ENCODE results near the gene TFF3. TPM values are rescaled to one million over a fixed set of nuclear protein-coding genes. Genes with fewer than 3 reads are reported as not detected.

TFF3 gene, protein sequence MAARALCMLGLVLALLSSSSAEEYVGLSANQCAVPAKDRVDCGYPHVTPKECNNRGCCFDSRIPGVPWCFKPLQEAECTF
- total RNA-seq: not detected

DNA sequence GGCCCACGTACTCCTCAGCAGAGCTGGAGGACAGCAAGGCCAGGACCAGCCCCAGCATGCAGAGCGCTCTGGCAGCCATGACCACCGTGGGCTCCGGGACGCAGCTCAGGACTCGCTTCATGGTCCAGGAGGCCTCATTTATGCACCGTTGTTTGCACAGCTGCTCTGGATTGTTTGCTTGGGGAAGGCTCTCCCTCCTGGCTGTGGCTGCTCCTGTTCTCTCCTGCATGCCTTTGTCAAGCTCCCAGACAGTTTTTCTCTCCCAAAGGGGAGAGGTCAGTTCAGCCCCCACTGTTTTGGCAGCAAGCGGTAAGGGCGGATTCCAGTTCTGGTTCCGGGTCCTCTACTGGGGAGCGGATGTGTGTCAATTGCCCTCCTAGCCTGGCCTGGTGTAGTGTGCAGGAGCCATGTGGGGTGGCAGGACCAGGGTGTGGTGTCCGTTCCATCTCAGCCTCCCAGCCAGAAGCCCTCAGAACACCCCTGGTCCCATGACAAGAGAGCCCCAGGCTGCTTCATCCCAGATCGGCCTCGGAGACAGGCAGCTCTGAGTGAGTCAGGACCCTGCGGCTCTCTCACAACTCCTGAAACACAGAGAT, at the start of gene TFF3:
Gene TFF3, minus strand, starts transcription at position 114 of the 596 bp plus-strand sequence. Its CDS starts 35 bp downstream, at position 79.
- DNase-seq: no peak

DNA sequence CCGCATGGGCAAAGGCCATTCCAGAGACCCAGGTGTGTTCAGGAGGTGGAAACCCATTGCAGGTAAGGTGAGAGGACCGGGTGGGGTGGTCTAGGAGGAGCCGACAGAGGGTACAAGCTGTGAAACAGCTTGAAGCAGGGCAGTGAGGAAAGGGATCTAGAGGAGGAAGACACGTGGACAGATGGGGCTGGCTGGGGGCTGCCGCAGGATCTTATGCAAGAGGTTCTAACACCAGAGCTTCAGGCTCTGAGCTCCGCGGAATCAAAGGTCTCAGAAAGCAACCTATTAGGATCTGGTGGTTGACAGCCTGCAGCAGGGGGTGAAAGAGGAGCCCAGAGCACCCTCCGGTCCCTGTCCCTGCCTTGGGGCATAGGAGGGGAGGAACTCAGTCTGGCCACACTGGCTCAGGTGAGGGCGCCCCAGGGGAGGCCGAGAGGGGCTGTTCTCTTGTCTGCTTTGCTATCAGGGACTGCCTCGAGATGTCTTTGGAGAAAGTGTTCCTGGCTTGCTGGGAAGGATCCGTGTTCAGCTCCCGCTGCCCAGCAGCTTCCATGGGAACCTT, 49.2 kb upstream of the TFF3 start:
- no peak for DNase-seq

DNA sequence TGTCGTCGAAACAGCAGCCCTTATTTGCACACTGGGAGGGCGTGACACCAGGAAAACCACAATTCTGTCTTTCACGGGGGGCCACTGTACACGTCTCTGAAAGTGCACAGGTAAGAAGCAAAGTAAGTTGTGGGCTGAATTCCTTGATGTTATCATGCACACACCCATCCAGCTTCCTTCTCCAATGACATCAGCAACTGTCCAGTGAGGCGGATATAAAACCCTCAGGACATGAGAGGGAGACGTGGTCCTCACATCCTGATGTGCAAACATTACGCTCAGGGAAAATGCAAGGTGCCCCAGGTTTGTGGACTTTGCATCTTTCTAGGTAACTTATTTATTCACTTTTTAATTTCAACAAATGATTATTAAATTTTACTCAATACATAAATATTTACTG, 48.1 kb upstream of the TFF3 start:
- no peak for DNase-seq

DNA sequence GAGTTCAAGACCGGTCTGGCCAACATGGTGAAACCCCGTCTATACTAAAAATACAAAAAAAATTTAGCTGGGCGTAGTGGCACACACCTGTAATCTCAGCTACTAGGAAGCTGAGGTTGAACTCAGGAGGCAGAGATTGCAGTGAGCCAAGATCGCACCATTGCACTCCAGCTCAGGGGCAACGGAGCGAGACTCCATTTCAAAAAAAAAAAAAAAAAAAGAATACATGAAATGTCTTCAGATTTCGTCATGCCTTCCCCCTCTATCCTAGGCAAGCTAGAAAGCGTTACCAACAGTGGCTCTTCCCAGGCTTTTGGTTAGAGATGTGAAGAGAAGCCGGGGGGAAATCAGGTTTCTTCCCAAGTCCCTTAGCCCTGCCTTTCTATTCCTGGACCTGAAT, 47.5 kb upstream of the TFF3 start:
- no peak for DNase-seq

DNA sequence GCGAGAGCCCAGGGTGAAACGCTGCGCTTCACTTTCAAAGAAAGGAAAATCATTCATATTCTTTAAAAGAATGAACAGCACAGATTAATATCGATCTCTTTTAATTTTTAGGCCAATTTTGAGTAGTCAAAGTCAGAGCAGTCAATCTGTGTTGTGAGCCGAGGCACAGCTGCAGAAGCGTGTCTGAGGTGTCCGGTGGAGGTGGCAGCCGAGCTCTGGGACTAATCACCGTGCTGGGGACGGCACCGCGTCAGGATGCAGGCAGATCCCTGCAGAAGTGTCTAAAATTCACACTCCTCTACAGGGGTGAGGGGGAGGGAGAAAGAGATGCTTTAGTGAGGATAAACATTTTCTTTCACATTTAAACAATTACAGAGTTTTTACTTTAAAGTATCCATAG, 47.0 kb upstream of the TFF3 start:
- no peak for DNase-seq

DNA sequence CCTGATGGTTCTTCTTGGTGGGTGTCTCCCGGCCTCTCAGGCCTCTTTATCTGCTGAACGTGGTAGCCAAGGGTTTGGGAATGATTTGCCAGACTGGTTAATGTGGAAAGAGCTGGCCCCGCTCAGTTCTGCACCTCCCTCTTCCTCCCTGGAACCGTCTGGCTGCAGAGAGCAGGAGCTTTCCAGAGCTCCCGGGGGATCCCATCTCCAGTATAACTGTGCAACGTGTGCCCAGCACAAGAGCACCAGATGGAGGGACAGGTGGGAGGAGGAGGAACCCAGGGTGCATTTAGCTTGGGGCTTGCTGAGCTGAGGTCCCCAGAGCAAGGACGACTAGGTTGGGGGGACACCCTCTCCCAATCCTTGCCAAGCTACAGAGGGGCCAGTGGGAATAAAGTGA, 46.1 kb upstream of the TFF3 start:
- no peak for DNase-seq

DNA sequence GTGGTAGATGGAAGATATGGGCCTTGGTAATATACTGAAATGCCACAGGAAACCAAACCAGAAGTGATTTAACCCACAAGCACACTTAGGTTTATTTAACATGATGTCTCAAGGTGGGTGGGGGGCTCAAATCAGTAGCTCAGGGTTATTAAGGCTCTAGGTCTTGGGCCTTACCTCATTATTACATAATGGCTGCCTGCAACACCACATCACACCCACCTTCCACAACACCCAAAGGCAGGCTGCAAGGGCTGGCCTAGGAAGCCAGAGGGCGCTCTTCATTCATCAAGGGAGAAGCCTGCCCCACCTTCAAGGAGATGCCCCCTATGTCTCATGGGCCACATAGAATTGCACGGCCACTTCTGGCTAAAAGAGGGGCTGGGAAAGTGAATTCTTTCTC, 45.1 kb upstream of the TFF3 start:
- no peak for DNase-seq

DNA sequence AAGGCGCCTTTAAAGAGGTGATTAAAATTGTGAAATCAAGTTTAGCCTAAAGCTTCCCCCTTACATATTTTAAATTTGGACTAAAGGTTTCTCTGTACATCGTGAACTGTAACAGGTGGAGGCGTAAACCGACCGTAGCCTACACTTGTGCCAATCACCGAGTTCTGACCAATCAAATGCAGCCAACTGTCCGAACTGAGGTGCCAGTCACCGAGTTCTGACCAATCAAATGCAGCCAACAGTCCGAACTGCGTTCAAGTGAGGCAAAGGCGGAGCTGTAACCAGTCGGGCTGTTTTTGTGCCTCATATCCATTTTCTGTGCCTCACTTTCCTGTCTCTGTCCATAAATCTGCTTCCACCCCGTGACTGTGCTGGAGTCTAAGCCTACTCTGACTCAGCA, 43.7 kb upstream of the TFF3 start:
- no peak for DNase-seq

DNA sequence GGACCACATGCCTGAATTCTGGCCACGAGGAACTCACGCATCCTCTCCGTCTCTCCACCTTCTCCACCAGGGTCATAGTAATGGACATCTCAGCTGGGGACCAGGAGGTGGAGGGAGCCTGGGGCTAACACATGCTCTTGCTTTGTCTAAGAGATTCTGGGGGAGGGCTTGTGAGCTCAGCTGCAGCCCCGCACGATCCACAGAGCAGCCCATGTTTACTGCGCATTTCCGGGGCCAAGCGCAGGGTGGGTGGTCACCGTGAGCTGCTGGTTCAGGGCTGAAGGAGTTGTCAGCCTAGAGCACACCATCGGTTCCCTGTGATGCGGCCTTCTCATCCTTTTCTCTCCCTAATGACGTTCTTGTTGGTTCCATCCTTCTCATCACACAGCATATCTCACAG, 43.1 kb upstream of the TFF3 start:
- no peak for DNase-seq

DNA sequence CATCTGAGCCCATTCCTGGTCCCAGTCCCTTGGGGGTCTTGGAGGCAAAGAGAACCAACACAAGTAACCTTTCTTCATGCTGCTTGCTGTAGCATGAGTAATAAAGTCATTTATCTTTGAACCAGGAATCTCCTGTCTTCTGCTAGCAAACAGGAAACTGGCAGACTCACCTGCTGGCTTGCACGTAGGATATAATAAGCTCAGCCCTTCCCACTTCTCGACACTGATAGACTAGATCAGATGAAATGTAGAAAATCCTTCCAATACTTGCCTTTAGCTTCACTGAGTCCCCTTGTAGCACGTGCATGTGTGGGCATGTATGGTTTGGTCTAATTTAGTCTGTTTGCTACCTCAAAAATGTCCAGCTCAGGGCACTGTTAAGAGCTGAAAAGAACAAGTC, 42.1 kb upstream of the TFF3 start:
- DNase-seq: no peak

DNA sequence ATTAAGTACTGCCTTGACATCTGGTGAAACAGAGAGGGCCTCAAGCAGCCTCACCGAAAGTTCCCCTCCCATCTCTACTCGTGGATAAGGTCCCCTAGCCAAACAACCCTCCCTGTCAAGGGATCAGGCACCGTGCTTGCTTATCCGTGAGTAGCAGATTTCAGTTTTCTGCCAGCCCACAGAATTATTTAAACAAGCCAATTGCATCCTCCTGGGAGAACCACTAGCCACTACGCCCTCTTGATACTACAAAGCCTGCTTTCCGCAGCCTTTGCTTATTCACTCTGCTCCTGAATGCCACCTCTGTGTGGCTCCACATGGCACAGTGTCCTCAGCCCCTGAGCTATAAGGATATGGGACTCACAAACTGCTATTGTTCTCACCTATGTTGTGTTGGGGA, 41.4 kb upstream of the TFF3 start:
- no peak for DNase-seq

DNA sequence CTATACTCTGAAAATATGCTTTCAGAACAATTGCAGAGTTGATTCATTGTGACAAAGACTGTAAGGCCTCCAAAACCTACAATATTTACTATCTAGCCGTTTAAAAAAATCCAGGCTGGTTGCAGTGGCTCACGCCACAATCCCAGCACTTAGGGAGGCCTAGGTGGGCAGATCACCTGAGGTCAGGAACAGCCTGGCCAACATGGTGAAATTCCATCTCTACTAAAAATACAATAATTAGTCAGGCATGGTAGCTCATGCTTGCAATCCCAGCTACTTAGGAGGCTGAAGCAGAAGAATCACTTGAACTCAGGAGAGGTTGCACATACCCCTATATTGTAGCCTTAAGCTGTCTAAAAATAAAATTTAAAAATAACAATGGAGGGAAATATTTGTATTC, 40.8 kb upstream of the TFF3 start:
- no peak for DNase-seq

DNA sequence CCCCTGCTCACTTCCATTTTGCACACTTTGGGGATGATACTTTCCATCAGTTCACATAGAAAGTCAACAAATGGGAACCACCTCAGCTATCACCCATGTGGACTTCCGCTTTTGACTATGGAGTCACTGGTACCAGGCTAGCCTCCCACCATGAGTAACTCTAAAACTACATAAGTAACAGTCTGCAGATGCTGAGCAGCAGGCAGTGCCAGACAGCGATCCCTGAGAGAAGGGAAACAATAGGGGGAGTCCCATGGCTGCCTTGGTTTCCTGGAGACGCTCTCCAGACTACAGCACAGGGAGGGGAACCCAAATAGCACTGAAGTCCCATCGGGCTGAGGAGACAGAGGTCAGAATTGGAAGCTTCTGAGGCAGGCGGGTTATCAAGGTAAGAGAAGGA, 38.4 kb upstream of the TFF3 start:
- DNase-seq: no peak

DNA sequence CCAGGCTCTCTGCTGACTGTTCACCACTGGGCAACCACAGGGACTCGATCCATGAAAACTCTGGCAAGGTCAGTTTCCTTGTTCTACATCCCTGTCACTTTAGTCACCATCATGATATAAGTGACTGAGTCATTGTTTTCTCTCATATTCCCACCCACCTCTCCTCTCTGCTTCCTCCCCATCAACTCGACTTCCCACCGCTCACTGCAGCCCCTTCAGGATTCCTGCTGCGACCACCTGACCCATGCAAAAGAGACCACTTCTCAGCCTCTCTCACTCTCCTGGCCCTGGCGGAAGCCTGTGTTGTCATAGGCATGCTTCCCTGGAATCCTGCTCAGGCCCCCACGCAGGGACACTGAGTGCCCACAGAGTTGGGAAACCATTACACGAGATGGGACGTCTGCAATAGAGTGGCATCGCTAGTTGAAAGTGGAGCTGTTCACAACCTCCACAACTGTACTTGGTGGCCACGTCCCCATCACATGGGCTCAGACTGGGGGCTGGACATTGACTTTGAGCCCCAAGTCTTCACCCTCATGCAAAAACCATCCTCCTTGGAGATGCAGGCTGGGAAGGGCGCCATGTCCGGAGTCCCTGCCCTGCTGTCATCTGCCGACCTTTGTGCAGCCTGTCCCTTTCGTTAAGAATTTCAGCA, 37.4 kb upstream of the TFF3 start:
- no peak for DNase-seq

DNA sequence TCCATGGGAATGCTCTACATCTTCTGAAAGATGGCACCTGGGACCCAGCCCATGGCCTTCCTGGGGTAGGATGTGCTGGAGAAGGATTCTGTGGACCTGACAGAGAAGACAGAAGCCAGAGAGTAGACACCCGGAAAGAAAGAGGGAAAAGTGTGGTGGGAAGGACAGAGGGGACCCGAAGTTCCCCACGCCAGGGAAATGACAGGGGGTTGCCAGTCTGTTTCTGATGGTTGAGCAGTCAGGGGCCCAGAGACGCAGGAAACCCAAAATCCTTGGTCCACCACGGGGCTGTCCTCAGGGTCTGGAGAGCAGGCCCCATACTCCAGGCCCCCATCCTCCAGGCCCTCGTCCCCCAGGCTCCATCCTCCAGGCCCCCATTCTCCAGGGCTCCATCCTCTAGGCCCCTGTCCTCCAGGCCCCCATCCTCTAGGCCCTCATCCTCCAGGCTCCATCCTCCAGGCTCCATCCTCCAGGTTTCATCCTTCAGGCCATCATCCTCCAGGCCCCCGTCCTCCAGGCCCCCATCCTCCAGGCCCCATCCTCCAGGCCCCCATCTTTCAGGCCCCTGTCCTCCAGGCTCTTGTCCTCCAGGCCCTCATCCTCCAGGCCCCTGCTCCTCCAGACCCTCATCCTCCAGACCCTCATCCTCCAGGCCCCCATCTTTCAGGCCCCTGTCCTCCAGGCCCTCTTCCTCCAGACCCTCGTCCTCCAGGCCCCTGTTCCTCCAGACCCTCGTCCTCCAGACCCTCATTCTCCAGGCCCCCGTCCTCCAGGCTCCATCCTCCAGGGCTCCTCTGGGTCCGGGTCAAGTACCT, 36.6 kb upstream of the TFF3 start:
- no peak for DNase-seq

DNA sequence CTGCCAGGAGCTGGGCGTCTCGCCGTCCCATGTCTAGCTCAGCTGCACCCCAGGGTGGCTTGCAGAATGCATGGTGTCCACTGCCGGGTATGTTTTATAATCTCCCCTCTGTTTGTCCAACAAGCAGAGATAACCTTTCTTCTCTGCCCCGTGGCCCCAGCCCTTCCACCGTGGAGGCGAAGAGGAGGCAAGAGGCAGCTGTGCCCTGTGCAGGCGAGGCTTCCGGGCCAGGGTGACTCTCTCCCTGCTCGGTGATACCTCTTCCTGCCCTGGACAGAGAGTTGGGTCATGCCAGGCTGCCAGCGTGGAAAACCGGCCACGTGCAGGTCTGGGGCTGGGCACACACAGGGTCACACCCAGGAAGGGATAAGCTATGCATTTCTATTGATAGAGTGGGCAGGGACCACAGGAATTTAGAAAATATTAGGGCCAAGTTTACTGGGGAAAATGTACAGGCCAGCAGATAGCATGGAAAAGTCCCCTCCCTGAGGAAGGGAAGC, 35.8 kb upstream of the TFF3 start, which contains the start of gene TFF2:
Gene TFF2, minus strand, starts transcription at position 68 of the 500 bp plus-strand sequence. Its CDS starts 37 bp downstream, at position 31.
- DNase-seq: no peak

DNA sequence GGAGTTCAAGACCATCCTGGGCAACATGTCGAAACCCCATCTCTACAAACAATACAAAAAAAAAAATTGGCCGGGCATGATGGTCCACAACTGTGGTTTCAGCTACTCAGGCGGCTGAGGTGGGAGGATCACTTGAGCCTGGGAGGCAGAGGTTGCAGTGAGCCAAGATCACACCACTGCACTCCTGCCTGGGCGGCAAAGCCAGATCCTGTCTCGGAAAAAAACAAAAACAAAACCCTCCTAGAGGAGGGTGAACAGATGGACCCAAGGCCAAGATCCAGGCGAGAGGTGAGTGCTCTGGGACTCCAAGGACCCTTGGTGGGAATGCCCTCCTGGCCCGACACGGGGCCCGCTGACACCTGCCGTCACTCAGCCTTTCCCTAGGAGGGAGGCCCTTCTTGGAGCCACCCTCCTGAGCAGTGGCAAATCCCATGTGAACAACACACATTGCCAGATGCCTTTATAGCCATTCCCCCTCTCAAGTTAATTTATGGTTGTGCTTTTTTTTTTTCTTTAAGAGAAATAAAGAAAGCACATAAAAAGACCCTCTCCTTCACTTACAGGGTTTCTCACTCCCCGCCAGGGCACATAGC, 35.2 kb upstream of the TFF3 start:
- no peak for DNase-seq

DNA sequence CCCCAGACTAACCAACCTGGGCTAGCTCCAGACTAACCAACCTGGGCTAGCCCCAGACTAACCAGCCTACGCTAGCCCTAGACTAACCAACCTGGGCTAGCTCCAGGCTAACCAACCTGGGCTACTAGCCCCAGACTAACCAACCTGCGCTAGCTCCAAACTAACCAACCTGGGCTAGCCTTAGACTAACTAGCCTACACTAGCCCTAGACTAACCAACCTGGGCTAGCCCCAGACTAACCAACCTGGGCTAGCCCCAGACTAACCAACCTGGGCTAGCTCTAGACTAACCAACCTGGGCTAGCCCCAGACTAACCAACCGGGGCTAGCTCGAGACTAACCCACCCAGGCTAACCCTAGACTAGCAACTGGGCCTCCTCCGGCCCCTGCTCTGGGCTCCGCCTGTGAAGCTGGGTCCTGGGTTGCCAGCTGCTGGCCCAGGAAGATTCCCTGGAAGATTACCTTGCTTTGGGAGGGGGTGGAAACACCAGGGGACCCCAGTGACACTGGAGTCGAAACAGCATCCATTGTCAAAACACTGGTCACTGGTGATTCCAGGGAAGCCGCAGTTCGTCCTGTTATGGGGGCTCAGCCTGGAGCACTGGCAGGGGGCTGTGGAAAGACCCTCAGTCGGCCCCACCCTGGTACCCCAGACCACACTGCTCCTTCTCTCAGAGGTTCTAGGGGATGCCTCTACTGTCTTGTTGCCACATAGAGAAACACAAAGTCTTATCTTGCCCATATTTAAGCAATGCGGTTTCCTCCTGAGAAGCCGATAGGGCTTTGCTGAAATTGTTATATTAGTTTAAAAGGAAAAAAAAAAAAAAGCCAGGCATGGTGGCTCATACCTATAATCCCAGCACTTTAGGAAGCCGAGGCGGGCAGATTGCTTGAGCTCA, 34.5 kb upstream of the TFF3 start:
- DNase-seq: no peak

DNA sequence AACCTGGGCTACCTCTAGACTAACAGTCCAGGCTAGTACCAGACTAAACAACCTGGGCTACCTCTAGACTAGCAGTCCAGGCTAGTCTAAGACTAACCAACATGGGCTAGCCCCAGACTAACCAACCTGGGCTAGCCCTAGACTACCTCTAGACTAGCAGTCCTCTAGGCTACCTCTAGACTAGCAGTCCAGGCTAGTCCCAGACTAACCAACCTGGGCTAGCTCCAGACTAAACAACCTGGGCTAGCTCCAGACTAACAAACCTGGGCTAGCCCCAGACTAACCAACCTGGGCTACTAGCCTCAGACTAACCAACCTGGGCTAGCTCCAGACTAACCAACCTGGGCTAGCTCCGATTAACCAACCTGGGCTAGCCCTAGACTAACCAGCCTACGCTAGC, 33.6 kb upstream of the TFF3 start:
- no peak for DNase-seq

DNA sequence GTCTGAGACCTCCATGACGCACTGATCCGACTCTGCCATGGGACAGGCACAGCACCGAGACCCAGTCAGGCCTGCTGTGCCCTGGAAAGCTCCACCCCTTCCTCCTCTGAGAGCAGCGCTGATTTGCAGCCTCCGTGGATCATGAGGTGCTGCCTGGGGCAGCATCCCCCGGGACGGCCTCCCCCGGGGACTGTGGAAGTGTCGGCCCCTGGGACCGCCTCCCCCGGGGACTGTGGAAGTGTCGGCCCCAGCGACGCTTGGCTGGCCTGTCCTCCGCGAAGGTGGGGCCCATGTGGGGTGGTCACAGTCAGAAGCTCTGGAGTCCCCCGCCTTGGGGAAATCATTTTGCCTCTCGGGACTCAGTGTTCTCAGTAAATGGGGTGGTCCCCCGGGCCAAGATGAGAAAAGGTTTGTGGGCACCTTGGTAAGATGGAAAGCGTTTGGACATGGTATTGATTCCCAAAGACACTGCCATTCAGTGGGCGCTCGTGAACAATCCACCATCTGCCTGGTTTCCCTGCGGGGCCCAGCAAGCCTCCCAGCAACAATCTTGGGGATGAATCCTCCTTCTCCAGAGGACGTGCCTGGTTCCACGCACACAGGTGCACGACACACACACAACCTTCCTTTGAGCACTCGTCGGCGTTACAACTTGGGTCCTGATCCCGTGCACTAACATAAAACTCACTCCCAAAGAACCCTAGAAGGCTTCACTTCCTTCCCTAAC, 32.6 kb upstream of the TFF3 start:
- DNase-seq: no peak

Data from occipital lobe (tissue), 2 donors.